Left cardiac atrium (tissue), 4 donors: ENCODE measurements around the gene GET3. TPM values are rescaled to one million over a fixed set of nuclear protein-coding genes. Genes with fewer than 3 reads are reported as not detected.
"Not testable (repeated sequence)": the region's sequence is repeated elsewhere in the genome, so short reads cannot be mapped to it uniquely, and the experiment has no call there.

Experiments used
- ATAC-seq, 2 donors: fragments of 200-7000 bp; cut with Tn5 transposase; one replicate each; pipeline ENCODE4 v1.9.1; 2020; ENCODE audit warnings: mild to moderate bottlenecking in 2 of 2, moderate library complexity in 2 of 2
- DNase-seq: peaks from one replicate; pipeline ENCODE4 v3.0.0-alpha.2; 2020
- intact Hi-C, 2 donors: fragments of 100-400 bp; cut with DNase I; formaldehyde crosslinking; loops; one replicate each; pipeline versions ENCODE4 v1.14.1 to v1.15.1; 2022 to 2023
- microRNA-seq, 2 donors: library from miRNA; unstranded; fragments of <30 nt; microRNA quantifications; one replicate each; pipeline ENCODE4 v1.2.0, GENCODE V29; 2020
- total RNA-seq, 2 donors: library from RNA; stranded (reverse); fragmentation: NEBNext Ultra II Directional; extraction: Animal tissue kit (Norgen Biotek cat#: 25700); gene quantifications; one replicate each; pipeline ENCODE4 v1.2.1, GENCODE V29; 2021
- donor health status: DM: no; HTN: yes; CAD: no.
- donor health status: DM: no; HTN: yes; CAD: no; lungs with severe emphysema.
- donor health status: DM: yes; HTN: yes; CAD: no.
- donor health status: Dilated cardiomyopathy.

Gene GET3
- total RNA-seq, 2 donors from 2014 or later, result 51.2 to 52.5 TPM

- ATAC-seq, result no peak
- intact Hi-C loops, result no loop called here
These were observed 59.9 kb downstream of the GET3 start for GRCh38 chr19:12797141-12797587.

GRCh38 chr19:12797607-12798006 is 60.3 kb downstream of the GET3 start:
- DNase-seq, intact Hi-C loops, ATAC-seq: not testable (repeated sequence)

More at GRCh38 chr19:12797141-12797587, 59.9 kb downstream of the GET3 start:
- no peak for DNase-seq

Small RNAs within 50 kb of the gene (microRNA-seq; reads per million reads assigned to microRNA genes)
- 0 reads per million in 2 donors for gene MIR5684

Other genes with a start within 250 kb of the GET3 start
- 10 to 100 TPM in 1 of 2 donors, 1 to 10 TPM in 1; 7.7 to 11.9 TPM for gene ZNF564, start 186.0 kb upstream of the GET3 start, total RNA-seq
- gene ZNF490, start 126.7 kb upstream of the GET3 start, total RNA-seq, result 1 to 10 TPM; 4.1 to 4.4 TPM
- gene ZNF791, start 126.6 kb upstream of the GET3 start, total RNA-seq, result 10 to 100 TPM; 18.9 to 21.5 TPM
- 10 to 100 TPM; 42.1 to 55.8 TPM for gene MAN2B1, start 70.8 kb upstream of the GET3 start, total RNA-seq
- gene WDR83, start 70.7 kb upstream of the GET3 start, total RNA-seq, result 1 to 10 TPM; 7.8 to 8.0 TPM
- gene DHPS, start 55.6 kb upstream of the GET3 start, total RNA-seq, result 10 to 100 TPM; 38.4 to 51.9 TPM
- not detected for gene GNG14, start 49.5 kb upstream of the GET3 start, total RNA-seq
- 1 to 10 TPM; 1.4 to 2.3 TPM for gene FBXW9, start 40.9 kb upstream of the GET3 start, total RNA-seq
- gene TNPO2, start 13.6 kb upstream of the GET3 start, total RNA-seq, result 10 to 100 TPM; 33.8 to 53.6 TPM
- 100 to 1,000 TPM; 112 to 122 TPM for gene TRIR, start 2.8 kb upstream of the GET3 start, total RNA-seq
- gene BEST2, start 14.3 kb downstream of the GET3 start, total RNA-seq, result not detected
- 10 to 100 TPM; 16.8 to 28.8 TPM for gene HOOK2, start 38.1 kb downstream of the GET3 start, total RNA-seq
- 100 to 1,000 TPM in 1 of 2 donors, 10 to 100 TPM in 1; 46.6 to 216 TPM for gene JUNB, start 54.0 kb downstream of the GET3 start, total RNA-seq
- gene PRDX2, start 64.3 kb downstream of the GET3 start, total RNA-seq, result 100 to 1,000 TPM; 525 to 629 TPM
- gene THSD8, start 64.6 kb downstream of the GET3 start, total RNA-seq, result 1 to 10 TPM; 1.8 to 3.2 TPM
- 1 to 10 TPM; 5.6 to 8.1 TPM for gene RNASEH2A, start 69.1 kb downstream of the GET3 start, total RNA-seq
- gene RTBDN, start 97.1 kb downstream of the GET3 start, total RNA-seq, result not detected
- gene MAST1, start 101.0 kb downstream of the GET3 start, total RNA-seq, result under 1 TPM; 0.29 to 0.37 TPM
- gene DNASE2, start 144.0 kb downstream of the GET3 start, total RNA-seq, result 10 to 100 TPM; 19.9 to 23.6 TPM
- not detected for gene KLF1, start 149.7 kb downstream of the GET3 start, total RNA-seq
- 10 to 100 TPM; 23.7 to 26.1 TPM for gene GCDH, start 153.7 kb downstream of the GET3 start, total RNA-seq
- not detected for gene SYCE2, start 181.8 kb downstream of the GET3 start, total RNA-seq
- 10 to 100 TPM; 31.8 to 49.1 TPM for gene FARSA, start 196.2 kb downstream of the GET3 start, total RNA-seq
- gene CALR, start 201.1 kb downstream of the GET3 start, total RNA-seq, result 100 to 1,000 TPM; 627 to 707 TPM
- 100 to 1,000 TPM; 113 to 131 TPM for gene RAD23A, start 208.4 kb downstream of the GET3 start, total RNA-seq
- 10 to 100 TPM; 25.5 to 28.1 TPM for gene GADD45GIP1, start 219.7 kb downstream of the GET3 start, total RNA-seq
- 1 to 10 TPM; 5.2 to 7.0 TPM for gene DAND5, start 232.1 kb downstream of the GET3 start, total RNA-seq